ENCODE results near the gene EMCN.

EMCN gene

GRCh38 chr4:100493756-100494155 lies 24.1 kb downstream of the EMCN start:
- Histone ChIP-seq H3K4me3 (replicated peaks; ENCODE audit: insufficient read depth, low read length) (no peak overlapping the region), H3K27ac (replicated peaks) (no peak overlapping the region), H3K27me3 (ENCODE audit: insufficient read depth, poor library complexity, severe bottlenecking) (no peaks in the 10 kb centered on the region)
- no peak for DNase-seq (ENCODE audit: low read depth in 1 of 2, low spot score in 1 of 2)
- no peak for TF ChIP-seq POLR2AphosphoS5 (IDR thresholded peaks at IDR 0.05; ENCODE audit: low read depth)
- no peak for TF ChIP-seq SPI1 (IDR thresholded peaks at IDR 0.05; ENCODE audit: borderline replicate concordance, low read depth)
- TF ChIP-seq, protein P1, sequence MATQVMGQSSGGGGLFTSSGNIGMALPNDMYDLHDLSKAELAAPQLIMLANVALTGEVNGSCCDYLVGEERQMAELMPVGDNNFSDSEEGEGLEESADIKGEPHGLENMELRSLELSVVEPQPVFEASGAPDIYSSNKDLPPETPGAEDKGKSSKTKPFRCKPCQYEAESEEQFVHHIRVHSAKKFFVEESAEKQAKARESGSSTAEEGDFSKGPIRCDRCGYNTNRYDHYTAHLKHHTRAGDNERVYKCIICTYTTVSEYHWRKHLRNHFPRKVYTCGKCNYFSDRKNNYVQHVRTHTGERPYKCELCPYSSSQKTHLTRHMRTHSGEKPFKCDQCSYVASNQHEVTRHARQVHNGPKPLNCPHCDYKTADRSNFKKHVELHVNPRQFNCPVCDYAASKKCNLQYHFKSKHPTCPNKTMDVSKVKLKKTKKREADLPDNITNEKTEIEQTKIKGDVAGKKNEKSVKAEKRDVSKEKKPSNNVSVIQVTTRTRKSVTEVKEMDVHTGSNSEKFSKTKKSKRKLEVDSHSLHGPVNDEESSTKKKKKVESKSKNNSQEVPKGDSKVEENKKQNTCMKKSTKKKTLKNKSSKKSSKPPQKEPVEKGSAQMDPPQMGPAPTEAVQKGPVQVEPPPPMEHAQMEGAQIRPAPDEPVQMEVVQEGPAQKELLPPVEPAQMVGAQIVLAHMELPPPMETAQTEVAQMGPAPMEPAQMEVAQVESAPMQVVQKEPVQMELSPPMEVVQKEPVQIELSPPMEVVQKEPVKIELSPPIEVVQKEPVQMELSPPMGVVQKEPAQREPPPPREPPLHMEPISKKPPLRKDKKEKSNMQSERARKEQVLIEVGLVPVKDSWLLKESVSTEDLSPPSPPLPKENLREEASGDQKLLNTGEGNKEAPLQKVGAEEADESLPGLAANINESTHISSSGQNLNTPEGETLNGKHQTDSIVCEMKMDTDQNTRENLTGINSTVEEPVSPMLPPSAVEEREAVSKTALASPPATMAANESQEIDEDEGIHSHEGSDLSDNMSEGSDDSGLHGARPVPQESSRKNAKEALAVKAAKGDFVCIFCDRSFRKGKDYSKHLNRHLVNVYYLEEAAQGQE (IDR thresholded peaks at IDR 0.05; ENCODE audit: insufficient replicate concordance, low read depth) = no peak
- TF ChIP-seq GABPA (IDR thresholded peaks at IDR 0.05; ENCODE audit: low read depth) = no peak
- TF ChIP-seq CTCF (IDR thresholded peaks at IDR 0.05; ENCODE audit: insufficient read depth, low read length) = no peak

GRCh38 chr4:100492129-100492528 lies 25.7 kb downstream of the EMCN start:
- no peaks in the 10 kb centered on the region for H3K27me3 ChIP-seq (ENCODE audit: insufficient read depth, poor library complexity, severe bottlenecking)
- DNase-seq (ENCODE audit: low read depth in 1 of 2, low spot score in 1 of 2) = no peak
- no peak overlapping the region for H3K4me3 ChIP-seq (replicated peaks; ENCODE audit: insufficient read depth, low read length)
- no peak for TF ChIP-seq GABPA (IDR thresholded peaks at IDR 0.05; ENCODE audit: low read depth)
- TF ChIP-seq, protein P1 (IDR thresholded peaks at IDR 0.05; ENCODE audit: insufficient replicate concordance, low read depth) = no peak
- TF ChIP-seq SPI1 (IDR thresholded peaks at IDR 0.05; ENCODE audit: borderline replicate concordance, low read depth) = no peak
- no peak for TF ChIP-seq POLR2AphosphoS5 (IDR thresholded peaks at IDR 0.05; ENCODE audit: low read depth)
- TF ChIP-seq CTCF (IDR thresholded peaks at IDR 0.05; ENCODE audit: insufficient read depth, low read length) = no peak
- H3K27ac ChIP-seq (replicated peaks) = no peak overlapping the region

GRCh38 chr4:100489305-100489704 lies 28.5 kb downstream of the EMCN start:
- no peaks in the 10 kb centered on the region for H3K27me3 ChIP-seq (ENCODE audit: insufficient read depth, poor library complexity, severe bottlenecking)
- H3K27ac ChIP-seq (replicated peaks) = no peak overlapping the region
- no peak for DNase-seq (ENCODE audit: low read depth in 1 of 2, low spot score in 1 of 2)
- TF ChIP-seq GABPA (IDR thresholded peaks at IDR 0.05; ENCODE audit: low read depth) = no peak
- TF ChIP-seq POLR2AphosphoS5 (IDR thresholded peaks at IDR 0.05; ENCODE audit: low read depth) = no peak
- no peak for TF ChIP-seq SPI1 (IDR thresholded peaks at IDR 0.05; ENCODE audit: borderline replicate concordance, low read depth)
- TF ChIP-seq, protein P1 (IDR thresholded peaks at IDR 0.05; ENCODE audit: insufficient replicate concordance, low read depth) = no peak
- TF ChIP-seq CTCF (IDR thresholded peaks at IDR 0.05; ENCODE audit: insufficient read depth, low read length) = no peak
- H3K4me3 ChIP-seq (replicated peaks; ENCODE audit: insufficient read depth, low read length) = no peak overlapping the region

All from HL-60 (cell line).